Activated naive CD4-positive, alpha-beta T cell treated with anti-CD3 and anti-CD28 coated beads, Interleukin-2, amount 50 U/mL, for 16 hours (primary cell): Measurements from ENCODE around the gene GRID2.
"Not testable (repeated sequence)": the region's sequence is repeated elsewhere in the genome, so short reads cannot be mapped to it uniquely, and the experiment has no call there.

Source experiments
- DNase-seq: peaks from one replicate; pipeline ENCODE4 v3.0.0-alpha.2; 2020

GRID2 gene

DNA sequence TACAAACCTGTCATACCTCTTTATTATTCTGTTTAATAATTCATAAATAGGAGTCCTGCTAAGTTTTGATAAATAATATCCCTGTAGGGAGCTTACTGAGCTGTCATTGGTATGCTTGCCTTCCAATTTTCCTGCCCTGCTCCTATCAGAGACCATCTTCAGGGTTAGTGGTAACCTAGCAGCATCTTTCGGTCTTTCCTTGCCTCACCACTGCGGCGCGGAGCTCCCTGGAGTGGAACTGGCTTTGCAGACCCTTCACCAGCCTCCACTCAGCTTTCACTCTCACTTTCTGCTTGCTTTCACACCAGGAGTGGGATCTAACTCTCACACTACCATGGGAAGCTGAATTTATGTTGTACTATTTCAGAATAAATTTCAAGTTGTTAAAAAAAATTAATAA, 1043.1 kb downstream of the GRID2 start:
- no peak for DNase-seq

DNA sequence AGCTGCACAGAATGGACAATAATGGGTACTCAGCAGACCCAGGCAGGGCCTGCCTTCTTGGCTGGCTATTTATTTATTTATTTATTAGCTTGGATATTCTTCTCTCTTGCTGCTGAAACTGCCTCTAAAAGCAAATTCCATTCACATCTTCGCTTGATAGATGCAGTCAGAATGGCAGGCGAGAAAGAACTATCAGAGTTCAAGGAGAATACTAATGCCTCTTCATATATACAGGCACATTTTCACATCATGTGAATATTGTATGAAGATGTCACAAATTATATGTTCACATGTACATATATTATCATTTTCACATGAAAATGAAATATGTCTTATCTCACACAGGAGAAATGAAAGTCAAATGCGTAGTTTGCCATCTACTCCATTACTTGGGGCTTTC, 1045.1 kb downstream of the GRID2 start:
- DNase-seq = no peak

DNA sequence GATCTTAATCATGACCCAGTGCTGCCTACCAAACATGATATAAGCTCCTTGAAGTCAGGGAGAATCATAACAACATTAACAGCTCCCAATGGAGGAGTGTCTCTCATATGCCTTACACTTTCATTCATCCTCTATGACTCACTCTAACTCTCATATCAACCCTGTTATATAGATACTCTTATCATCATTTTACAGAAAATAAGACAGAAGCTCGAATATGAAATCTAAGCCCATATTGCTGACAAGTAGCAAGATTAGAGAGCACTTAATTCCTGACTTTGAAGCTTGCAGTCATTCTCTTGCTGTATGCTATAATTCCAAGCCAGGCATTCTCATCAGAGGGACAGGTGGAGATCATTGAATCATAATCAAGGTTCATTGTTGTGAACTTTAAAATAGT, 1048.1 kb downstream of the GRID2 start:
- DNase-seq = no peak

DNA sequence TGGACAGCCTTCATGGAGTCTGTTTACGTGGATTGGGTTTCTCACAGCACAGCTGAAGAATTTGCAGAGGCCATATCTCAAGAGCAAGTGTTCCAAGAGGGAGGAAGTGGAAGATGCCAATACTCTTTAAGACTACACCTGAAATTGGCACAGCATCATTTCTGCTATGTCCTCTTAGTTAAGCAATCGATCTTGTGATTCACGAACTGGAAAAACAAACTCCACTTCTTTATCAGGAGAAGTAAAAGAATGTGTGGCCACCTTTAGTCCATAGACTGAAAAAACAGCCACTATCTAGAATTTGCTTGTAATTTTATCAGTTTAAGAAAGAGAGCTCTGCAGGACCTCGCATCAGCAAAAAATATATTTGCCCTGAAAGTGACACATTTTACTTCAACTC, 1051.6 kb downstream of the GRID2 start:
- no peak for DNase-seq

DNA sequence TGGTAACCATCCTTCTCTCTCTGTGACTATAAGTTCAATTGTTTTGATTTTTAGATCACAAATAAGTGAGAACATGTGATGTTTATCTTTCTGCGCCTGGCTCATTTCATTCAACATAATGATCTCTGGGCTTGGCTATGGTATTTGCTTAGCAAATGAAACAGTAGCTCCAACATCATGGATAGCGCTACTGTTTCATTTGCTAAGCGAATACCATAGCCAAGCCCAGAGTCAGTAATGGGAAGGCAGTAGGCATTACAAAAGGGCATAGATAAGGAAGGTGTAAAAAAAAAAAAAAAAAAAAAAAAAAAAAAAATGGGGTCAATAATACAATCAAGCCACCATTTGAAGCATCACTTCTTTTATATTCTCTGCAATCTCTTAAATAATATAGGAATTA, 1055.8 kb downstream of the GRID2 start:
- no peak for DNase-seq

DNA sequence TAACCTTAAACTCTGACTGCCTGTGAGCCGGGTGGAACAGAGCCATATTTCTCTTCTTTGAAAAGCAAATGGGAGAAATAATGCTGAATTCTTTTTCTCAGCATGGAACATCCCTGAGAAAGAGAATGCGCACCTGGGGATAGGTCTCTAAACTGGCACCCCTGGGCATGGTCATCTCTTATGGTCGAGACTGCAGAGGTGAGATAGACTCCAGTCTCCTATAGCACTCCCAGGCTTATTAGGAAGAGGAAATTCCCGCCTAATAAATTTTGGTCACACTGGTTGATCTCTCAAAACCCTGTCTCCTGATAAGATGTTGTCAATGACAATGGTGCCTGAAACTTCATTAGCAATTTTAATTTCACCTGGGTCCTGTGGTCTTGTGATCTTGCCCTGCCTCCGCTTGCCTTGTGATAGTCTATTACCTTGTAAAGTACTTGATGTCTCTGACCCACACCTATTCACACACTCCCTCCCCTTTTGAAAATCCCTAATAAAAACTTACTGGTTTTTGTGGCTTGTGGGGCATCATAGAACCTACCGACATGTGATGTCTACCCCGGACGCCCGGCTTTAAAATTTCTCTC, 1062.5 kb downstream of the GRID2 start:
- DNase-seq = not testable (repeated sequence)

DNA sequence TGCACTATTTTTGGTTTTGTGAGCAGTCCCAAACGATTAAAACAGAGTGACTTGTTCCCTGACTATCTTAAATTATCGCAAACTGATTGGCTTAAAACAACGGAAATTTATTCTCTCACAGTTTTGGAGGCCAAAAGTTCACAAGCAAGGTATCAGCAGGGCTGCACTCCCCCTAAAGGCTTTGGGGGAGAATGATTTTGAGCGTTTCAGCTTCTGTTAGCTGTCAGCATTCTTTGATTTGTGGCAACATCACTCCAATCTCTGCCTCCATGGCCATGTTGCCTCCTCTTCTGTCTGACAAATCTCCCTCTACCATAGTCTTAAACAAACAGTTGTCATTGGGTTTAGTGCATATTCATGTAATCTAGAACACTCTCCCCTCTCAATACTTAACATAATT, 1065.2 kb downstream of the GRID2 start:
- no peak for DNase-seq

DNA sequence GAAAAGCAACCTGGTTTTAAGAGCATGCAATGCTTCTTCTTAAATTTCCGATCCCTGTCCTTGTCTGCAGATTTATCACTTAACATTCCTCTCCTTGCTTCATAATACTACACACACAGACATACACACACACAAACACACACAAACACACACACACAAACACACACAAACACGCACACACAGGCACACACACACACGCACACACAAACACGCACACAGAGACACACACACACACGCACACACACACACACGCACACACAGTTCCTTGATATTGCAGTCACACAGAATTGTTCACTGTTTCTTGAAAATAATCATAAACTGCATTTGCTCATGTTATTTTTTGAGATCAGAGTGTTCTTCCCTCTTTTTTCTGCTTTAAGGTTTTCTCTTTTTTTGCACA, 1066.5 kb downstream of the GRID2 start:
- no peak for DNase-seq

DNA sequence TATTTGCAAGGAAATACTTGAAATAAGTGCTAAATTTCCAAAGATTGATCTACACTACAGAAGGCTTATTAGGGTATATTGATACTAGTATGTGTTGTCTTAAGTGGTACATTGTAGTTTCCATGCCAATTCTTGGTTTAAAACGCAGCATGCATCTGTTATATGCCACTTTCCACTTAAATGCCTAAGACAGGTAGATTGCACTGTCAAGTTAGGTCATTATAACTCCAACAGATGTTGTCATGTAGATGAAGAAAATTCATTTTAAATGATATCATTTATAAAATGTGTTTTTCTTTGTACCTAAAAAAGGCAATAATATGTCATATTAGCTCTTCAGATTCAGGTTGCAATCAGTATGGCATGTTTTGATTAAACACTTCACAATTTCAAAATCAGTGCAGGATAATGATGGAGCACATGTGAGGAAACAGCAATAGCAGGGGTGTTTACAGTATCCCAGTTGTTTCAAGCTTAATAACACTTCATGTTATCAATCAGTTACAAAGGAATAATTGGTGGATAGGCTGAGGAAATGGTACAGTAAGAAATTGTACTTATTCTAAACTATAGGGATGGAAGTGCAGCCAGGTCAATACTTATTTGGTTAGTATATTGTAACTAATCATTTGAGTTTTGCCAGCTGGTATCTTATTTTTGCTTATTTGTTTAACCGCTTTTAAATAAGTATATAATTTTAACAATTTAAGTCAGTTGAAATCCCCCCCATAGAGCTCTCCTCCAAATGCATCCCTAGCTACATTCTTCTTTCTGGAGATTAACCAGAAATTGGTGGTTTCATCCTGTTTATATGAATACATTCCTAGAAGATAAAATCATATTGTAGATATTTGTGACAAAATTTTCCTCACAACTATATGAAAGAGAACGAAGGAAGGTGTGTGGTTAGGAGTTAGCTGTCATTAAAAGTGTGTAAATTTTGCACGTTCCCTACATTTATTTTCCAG, 1070.4 kb downstream of the GRID2 start:
- DNase-seq = no peak

DNA sequence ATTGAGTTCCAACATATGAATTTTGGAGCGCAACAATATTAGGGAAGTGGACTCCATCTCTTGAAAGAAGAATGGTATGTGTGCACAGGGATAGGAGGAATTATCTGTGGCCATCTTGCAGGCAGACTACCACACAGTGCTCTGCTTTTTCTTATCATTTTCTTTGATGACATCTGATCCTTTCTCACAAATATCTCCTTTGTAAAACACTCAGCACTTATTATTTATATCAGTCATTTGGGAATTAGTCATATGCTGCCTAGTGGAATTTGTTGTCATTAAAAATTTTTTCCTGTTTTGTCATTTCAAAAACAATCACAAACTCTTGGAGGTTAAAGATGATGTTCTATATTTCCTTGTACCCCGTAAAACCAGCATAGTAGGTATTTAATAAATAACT, 1080.5 kb downstream of the GRID2 start:
- DNase-seq = no peak

DNA sequence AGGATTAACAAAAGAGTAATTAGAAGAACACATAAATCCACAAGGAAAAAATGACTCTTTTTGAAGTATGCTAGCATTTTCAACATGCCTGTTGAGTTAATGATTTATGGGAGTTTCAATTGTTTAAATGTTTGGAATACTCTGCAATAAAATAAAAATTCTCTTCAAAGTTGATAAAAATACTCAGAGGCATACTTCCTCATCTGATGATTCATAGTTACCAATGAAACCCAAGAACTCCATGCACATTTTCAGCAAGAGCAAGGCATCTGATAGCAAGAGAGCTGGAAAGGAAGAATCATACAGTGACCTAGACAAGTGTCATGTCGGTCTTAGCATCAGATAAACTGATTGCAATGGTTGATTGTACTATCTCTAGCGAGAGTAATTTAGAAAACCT, 1081.1 kb downstream of the GRID2 start:
- no peak for DNase-seq

DNA sequence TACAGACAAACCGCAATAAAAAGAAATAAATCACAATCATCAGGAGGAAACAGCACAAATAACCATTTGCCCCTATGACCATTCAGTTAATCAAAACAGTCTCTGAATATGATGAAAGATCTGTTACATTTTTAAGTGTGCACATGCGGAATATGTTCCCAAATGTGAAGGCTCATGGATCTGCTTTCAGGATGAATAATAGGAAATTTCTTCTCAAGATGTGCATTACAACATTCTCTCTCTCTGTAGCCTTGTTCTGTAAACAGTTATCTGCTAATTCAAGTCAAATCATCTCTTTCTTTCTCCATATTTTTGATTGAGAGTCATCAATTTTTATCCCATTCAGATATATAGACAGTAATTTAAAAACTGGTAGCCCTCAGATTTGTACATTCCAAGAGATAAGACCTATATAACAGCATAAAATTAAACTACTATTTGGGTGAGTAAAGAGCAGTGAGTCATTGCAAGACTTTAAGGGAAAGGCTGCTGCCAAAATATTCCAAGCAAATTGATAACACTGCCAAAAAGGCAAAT, 1090.8 kb downstream of the GRID2 start:
- DNase-seq = no peak

DNA sequence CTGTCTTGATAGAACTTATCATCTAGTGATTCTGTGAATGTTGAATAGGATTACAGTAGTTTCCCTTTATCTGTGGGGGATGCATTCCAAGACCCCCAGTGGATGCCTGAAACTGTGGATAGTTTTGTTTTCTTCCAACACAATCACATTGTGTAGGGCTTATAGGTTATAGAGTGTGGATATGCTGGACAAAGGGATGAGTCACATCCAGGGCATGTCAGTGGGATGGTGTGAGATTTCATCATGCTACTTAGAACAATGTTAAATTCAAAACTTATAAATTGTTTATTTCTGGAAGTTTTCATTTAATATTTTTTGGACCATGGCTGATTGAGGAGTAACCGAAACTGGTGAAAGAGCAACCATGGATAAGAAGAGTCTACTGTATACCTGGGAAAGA, 1092.5 kb downstream of the GRID2 start:
- DNase-seq = no peak

DNA sequence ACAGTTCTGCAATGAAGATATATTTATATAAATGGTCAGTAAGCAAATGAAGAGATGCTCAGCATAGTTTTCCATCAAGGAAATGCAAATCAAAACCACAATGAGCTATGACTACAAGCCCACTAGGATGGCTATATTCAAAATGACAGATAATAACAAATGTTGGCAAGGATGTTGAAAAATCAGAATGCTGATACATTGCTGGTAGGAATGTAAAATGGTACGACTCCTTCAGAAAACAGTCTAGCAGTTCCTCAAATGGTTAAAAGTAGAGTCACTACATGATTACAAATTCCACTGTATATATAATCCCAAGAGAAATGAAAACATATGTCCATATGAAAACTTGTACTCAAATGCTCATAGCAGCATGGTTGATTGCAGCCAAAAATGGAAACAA, 1099.8 kb downstream of the GRID2 start:
- no peak for DNase-seq

DNA sequence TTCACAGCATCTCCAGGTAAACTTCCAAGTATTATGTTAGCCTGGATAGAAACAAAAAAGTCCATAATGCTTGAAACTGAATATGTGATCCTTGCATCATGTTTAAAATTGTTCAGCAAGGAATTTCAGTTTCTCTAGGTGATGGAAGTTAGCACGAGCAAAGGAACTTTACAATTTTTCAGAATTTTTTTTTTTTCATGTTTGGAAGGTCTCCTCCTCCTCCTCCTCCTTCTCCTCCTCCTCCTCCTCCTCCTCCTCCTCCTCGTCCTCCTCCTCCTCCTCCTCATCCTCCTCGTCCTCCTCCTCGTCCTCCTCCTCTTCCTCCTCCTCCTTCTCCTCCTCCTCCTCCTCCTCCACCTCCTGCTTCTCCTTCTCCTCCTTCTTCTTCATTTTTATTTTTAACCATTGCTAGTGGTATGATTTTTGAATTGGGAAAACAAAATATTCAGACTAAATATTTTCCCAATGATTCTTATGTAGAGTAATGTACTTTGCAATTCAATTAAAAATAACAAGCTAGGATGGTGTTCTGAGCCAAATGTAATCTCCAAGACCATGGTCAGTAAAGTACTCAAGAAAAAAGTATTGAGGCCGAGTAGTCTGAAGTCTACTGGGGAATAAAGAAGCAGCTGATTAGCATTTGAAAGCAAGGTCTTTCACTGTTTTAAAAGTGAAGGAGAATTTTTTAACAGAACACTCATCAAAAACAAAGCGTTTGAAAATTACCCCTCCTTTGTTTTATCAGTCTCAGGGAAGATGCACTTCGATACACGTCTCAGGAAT, 1103.9 kb downstream of the GRID2 start:
- DNase-seq = no peak

DNA sequence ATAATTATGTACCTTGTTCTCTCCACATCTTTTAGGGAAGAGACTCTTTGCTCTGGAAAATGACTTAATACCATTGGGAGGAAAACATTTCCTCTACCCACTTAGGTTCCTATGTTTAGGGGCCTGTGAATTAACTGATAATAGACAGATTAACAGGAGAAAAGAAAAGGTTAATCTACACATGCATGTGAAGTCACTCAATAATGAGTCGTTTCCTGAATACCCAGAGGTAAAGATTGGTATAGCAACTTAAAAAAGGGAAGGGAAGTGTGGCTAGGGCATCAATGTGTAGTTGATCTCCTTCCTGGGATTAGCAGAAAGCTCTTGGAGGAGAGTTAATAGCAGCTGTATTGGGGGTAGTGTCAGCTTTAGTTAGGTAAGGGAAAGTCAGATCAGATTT, 1105.3 kb downstream of the GRID2 start:
- no peak for DNase-seq

DNA sequence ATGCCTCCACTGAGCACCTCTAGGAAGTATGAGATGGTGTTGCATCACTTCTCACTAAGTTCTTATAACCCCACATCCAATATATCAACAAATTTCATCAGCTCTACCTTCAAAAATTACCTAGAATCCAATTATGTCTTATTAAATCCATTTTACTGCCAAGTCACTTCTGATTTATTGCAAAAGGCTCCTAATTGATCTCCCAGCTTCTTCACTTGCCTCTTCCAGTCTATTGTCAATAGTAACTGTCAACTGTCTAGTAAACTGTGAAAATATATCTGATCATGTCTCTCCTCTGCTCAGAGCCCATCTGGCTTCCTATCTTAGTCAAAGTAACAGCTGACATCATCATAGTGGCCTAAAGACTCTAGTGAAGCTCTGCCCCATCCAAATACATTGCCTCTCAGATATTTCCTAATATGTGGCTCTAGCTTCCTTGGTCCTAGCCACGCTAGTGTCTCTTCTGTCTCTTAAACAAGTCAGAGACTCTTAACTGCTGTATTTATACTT, 1110.3 kb downstream of the GRID2 start:
- no peak for DNase-seq

DNA sequence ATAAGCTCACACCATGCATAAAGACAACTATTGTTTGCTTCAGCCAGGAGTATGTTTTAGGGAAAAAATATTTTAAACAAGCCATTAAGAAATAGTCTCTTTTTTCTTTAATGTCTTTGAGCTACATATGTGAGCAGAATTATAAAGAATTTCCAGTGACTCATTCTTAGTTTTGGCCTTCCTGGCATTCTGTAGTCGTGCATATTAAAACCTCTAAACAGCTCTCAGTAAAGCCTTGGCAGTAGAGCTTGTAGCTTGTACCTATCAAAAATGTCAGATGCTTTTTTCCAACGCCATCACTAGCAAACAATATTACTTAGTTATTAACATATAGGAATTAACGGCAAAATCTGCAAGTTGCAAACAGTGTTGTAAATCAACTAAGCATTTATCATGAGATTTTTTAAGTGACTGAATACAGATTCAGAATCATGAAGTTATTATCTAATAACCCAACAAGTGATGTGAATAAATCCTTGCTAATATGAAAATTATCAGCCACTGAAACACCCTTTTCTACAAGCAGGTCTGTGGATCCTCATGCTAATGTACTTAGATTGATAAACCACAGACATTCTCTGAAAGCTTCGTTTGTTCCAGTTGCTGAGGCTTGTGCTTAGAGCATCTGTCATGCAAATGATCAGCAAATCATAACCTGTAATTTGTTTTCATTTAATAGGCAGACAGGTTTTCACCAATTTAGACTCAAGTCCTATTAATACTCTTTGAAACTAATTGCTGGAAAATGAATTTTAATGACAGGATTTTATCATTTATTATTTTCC, 1112.8 kb downstream of the GRID2 start:
- DNase-seq = no peak

DNA sequence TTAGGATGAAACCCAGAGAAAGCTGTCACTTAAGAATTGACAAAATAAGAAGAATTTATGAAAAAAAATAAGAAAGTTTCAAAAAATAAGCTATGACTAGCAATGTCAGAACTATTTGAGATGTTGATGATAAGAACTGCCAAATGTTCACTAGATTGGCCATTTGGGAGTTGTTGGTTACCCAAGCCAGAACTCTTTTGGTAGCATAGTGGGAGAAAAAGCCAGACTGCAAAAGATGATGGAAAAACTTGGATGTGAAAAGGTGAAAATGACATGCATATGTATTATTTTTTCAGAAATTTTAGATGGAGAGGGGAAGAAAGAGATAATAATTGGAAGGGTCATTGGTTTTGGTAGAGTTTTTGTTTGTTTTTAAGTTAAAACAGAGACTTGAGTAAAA, 1127.6 kb downstream of the GRID2 start:
- no peak for DNase-seq

DNA sequence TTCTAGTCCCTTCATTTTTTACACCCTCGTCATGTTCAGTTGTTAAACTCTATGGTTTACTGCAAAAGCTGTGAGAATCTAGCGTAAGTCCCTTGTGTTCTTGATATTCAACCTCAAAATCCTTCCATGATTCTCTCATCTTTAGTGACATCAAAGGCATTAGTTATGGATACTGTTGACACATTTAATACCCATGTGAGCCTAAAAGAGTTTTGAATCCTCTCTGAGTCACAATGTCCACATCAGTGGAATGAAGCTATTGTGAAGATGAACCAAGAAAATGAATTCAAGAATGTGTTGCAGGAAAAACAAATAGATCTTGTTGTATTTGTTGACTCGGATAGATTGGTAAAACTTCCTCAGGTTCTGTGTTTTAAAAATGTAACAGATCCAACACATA, 1130.1 kb downstream of the GRID2 start:
- no peak for DNase-seq

DNA sequence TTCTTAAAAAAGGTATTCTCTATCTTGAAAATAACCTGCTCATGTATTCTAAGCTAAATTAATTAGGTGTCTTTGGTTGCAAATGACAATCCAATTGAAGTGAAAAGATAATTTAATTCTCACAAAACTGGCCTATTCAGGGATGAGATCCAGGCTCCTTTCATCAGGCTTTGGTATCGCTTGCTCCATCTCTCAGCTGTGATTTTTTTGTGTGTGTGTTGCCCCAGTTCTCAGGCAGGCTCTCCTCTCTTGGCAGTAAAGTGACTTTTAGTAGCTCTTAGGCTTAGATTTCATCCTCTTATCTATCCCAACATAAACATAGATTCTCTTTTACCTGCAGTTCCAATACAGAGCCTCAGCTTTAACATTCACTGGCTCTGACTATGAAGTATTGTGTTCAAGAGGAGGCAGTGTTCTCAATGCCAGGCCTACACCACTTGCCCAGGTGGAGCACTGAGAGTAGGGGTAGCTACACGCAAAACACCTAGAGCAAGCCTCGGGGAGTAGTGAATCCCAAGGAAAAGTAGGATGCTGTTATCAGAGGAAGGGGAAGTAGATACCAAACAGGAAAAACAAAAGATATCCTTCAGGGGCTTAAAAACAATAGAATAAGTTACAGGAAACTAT, 1132.3 kb downstream of the GRID2 start:
- DNase-seq = no peak

DNA sequence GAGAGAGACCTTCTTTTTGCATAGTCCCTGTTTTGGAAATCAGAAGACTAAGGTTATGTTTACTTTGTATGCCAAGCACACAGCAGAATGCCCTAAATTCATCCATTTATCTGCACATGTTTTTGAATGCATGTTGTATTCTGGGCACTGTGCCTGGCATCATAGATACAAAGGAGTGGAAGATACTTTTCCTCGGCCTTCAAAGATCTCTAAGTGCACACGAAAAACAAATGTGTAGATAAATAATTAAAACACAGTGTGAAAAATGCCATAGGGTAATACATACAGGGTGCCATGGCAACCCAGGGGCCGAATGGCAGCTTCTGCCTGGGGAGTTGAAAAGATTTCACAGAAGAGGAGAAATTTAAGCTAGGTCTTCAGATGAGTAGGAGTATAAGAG, 1134.2 kb downstream of the GRID2 start:
- DNase-seq = no peak
